ENCODE measurements around the gene ADGRG6. TPM values are rescaled to one million over a fixed set of nuclear protein-coding genes. Genes with fewer than 3 reads are reported as not detected.

The ADGRG6 gene
- total and polyA plus RNA-seq, 10 of the 15 experiments (the other 5 are each of a cell fraction or from before 2014, with no cell fraction given): 0.01 to 0.24 (median 0.13) TPM; not detected in 7

- intact Hi-C loops (cut with micrococcal nuclease; ENCODE audit: unreplicated experiment): no loop called here
- no peak for TF ChIP-seq POU2F2 (IDR thresholded peaks at IDR 0.05; ENCODE audit: borderline replicate concordance, low read depth, low read length)
- TF ChIP-seq USF1 (IDR thresholded peaks at IDR 0.05; ENCODE audit: borderline replicate concordance, extremely low read length, insufficient read depth, low read depth, low read length): no peak
- TF ChIP-seq ZZZ3 (IDR thresholded peaks at IDR 0.05; ENCODE audit: control insufficient read depth, insufficient read length, low read depth): no peak
- POLR2A ChIA-PET: no interaction called here
- SMC1A ChIA-PET (ENCODE audit: uncharacterized antibody, unreplicated experiment): no interaction called here
- H2AFZ ChIP-seq (ENCODE audit: control insufficient read depth, low read depth, low read length): no peak overlapping the region
- in situ Hi-C loops (cut with MboI): no loop called here
- BruUV-seq (replicated peaks): no TSS peak
- no peaks in the 10 kb centered on the region for H3K4me1 ChIP-seq (ENCODE audit: control insufficient read depth, insufficient read depth, low read length)
- no peaks in the 10 kb centered on the region for H3K36me3 ChIP-seq (ENCODE audit: control insufficient read depth in 2 of 2, insufficient read depth in 2 of 2, low read length in 1 of 2)
- no peak overlapping the region for H3K9ac ChIP-seq (ENCODE audit: control insufficient read depth, insufficient read depth, low read length)
- no peak overlapping the region for H3K4me3 ChIP-seq
- H3K27ac ChIP-seq (ENCODE audit: control insufficient read depth, insufficient read depth): no peak overlapping the region
- no peaks in the 10 kb centered on the region for H3K9me3 ChIP-seq (replicated peaks; ENCODE audit: control insufficient read depth, insufficient read depth, low read length)
- H3K4me2 ChIP-seq (ENCODE audit: control insufficient read depth, insufficient read depth): no peak overlapping the region
- DNase-seq (ENCODE audit: low read depth, low spot score) (no peak), ATAC-seq (no peak), FAIRE-seq (no peak)
- CTCF ChIA-PET: no interaction called here
- RAD21 ChIA-PET (ENCODE audit: unreplicated experiment): no interaction called here
- H3K27me3 ChIP-seq (replicated peaks in 1 of 2; ENCODE audit: control insufficient read depth in 2 of 2, insufficient read depth in 2 of 2, low read length in 1 of 2): no peaks in the 10 kb centered on the region
- WGBS (ENCODE audit: insufficient coverage, insufficient replicate concordance, low lambda C conversion rate, missing lambda C conversion rate): 42% methylated on average over 1 of the region's 1 CpG
- no peaks in the 10 kb centered on the region for H4K20me1 ChIP-seq (ENCODE audit: control insufficient read depth, insufficient read depth)
- no peaks in the 10 kb centered on the region for H3K79me2 ChIP-seq (ENCODE audit: control insufficient read depth, insufficient read depth, low read length)
Measured at GRCh38 chr6:142294679-142295078, 7.1 kb upstream of the ADGRG6 start.

GRCh38 chr6:142296975-142297604 lies 4.7 kb upstream of the ADGRG6 start:
- POLR2A ChIA-PET: no interaction called here

More at GRCh38 chr6:142296975-142297604, 4.7 kb upstream of the ADGRG6 start:
- Histone ChIP-seq H3K9ac (ENCODE audit: control insufficient read depth, insufficient read depth, low read length) (no peak overlapping the region), H3K36me3 (ENCODE audit: control insufficient read depth in 2 of 2, insufficient read depth in 2 of 2, low read length in 1 of 2) (no peaks in the 10 kb centered on the region), H3K27ac (ENCODE audit: control insufficient read depth, insufficient read depth) (no peak overlapping the region), H3K4me1 (ENCODE audit: control insufficient read depth, insufficient read depth, low read length) (no peaks in the 10 kb centered on the region), H4K20me1 (ENCODE audit: control insufficient read depth, insufficient read depth) (no peaks in the 10 kb centered on the region), H3K9me3 (replicated peaks; ENCODE audit: control insufficient read depth, insufficient read depth, low read length) (no peaks in the 10 kb centered on the region), H3K4me3 (no peak overlapping the region), H3K27me3 (replicated peaks in 1 of 2; ENCODE audit: control insufficient read depth in 2 of 2, insufficient read depth in 2 of 2, low read length in 1 of 2) (peaks cover 2 to 4% of the 10 kb centered on the region in 2 experiments; a peak in 2 of 4 replicates), H3K4me2 (ENCODE audit: control insufficient read depth, insufficient read depth) (no peak overlapping the region), H3K79me2 (ENCODE audit: control insufficient read depth, insufficient read depth, low read length) (no peaks in the 10 kb centered on the region), H2AFZ (ENCODE audit: control insufficient read depth, low read depth, low read length) (no peak overlapping the region)
- ATAC-seq (no peak), FAIRE-seq (no peak), DNase-seq (ENCODE audit: low read depth, low spot score) (no peak)
- WGBS (ENCODE audit: insufficient coverage, insufficient replicate concordance, low lambda C conversion rate, missing lambda C conversion rate): 16% methylated on average over 2 of the region's 2 CpGs
- in situ Hi-C loops (cut with MboI) (no loop called here), intact Hi-C loops (cut with micrococcal nuclease; ENCODE audit: unreplicated experiment) (no loop called here)
- ChIA-PET RAD21 (ENCODE audit: unreplicated experiment) (interaction anchor here (1.1 kb wide), 1 partner anchor 141 kb away, joined by 3 read pairs; no protein-coding TSS in a partner anchor), SMC1A (ENCODE audit: uncharacterized antibody, unreplicated experiment) (no interaction called here), CTCF (no interaction called here)
- BruUV-seq (replicated peaks): no TSS peak
- TF ChIP-seq MTA2 (IDR thresholded peaks at IDR 0.05; ENCODE audit: low read depth) (no peak), SRF (IDR thresholded peaks at IDR 0.05; ENCODE audit: low read depth in 2 of 2, low read length in 2 of 2) (no peak), ATF7 (IDR thresholded peaks at IDR 0.05; ENCODE audit: low read depth) (no peak), SMAD1 (IDR thresholded peaks at IDR 0.05; ENCODE audit: low read depth, partially characterized antibody) (no peak), ATF2 (IDR thresholded peaks at IDR 0.05; ENCODE audit: low read length) (no peak)
